HG03045 (cell line): ENCODE results near the gene PDE10A.

Experiments
- ATAC-seq: cut with Tn5 transposase; IDR thresholded peaks from one replicate; pipeline ENCODE4 v1.9.1; 2021; ENCODE audit warnings: mild to moderate bottlenecking, moderate library complexity; ENCODE audit not compliant: unreplicated experiment

PDE10A gene

GRCh38 chr6:165656581-165657324 lies 6.3 kb downstream of the PDE10A start:
- ATAC-seq, result no peak

- ATAC-seq, result no peak
These were observed 7.8 kb downstream of the PDE10A start for GRCh38 chr6:165655191-165655590.

DNA sequence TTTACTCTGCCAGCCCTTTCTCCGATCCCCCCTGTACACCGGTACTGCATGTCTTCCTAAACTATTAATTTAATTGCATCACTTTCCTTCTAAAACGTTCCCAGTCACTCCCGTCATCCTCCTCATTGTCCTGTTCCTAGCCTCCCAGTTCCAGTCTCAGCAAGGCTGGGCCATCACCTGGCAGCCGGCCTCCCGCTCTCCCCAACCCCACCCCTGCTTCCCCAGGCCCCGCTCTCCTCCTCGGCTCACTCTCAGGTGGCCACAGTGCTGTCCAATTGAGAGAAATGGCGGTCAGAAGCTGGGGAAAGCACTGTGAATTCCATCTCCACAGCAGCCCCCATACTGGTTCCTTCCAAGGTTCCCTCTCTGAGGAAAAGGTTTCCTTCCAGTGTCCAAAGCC lies 8.9 kb downstream of the PDE10A start:
- no peak for ATAC-seq

- ATAC-seq, result no peak
These were observed 9.4 kb downstream of the PDE10A start for GRCh38 chr6:165653607-165654006.

- no peak for ATAC-seq
These were observed 9.8 kb downstream of the PDE10A start for GRCh38 chr6:165653196-165653595.

DNA sequence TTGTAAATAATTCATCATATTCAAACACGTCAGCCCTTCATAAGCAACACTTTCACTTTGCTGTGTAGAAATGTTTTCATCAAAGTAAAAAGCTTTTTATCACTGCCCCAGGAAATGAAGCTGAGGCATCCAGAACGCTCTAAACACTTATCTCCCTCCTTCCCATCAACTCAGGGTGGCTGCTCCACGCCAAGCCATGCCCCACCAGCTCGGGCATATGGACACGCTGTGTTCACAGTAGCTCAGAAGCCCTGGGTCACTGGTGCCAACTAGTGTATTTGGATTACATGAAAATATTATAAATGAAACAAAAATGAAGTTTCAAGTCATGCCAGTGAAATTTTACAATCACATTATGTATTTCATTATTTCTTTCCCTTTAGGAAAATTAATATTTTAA lies 10.3 kb downstream of the PDE10A start:
- no peak for ATAC-seq

GRCh38 chr6:165649166-165650137 lies 13.6 kb downstream of the PDE10A start:
- ATAC-seq, result no peak

GRCh38 chr6:165647041-165647440 lies 16.0 kb downstream of the PDE10A start:
- ATAC-seq, result no peak

GRCh38 chr6:165645919-165646318 lies 17.1 kb downstream of the PDE10A start:
- ATAC-seq, result no peak

DNA sequence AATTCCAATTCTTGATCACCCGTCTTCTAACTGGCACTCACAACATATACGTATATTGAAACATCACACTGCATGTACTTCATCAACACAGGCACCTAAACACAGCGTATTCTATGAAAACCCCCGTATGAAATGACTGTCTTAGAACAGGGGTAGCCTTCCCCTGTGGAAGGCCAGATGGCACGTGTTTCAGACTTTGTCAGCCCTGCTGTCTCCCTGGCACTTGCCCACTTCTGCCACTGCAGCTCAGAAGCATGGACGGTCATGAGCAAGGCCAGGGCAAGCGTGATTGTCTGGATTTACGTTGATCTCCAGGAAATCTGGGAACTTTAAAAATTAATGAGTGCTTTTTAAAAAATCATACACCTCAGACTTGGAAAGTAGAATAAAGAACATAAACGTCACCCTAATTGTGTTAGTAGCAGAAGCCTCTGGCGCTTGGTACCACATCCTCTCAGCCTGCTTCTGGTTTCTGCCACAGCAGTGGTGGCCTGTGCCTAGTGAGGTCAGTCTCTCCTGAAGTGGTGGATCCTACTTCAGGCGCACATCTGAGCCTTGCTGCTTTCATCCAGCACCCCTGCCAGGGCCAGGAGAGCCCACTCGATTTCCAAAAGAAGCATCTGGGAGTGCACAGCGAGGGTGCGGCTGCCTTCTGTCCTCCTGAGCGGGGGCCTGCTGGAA lies 18.3 kb downstream of the PDE10A start:
- no peak for ATAC-seq

- ATAC-seq, result no peak
These were observed 20.0 kb downstream of the PDE10A start for GRCh38 chr6:165643015-165643414.

DNA sequence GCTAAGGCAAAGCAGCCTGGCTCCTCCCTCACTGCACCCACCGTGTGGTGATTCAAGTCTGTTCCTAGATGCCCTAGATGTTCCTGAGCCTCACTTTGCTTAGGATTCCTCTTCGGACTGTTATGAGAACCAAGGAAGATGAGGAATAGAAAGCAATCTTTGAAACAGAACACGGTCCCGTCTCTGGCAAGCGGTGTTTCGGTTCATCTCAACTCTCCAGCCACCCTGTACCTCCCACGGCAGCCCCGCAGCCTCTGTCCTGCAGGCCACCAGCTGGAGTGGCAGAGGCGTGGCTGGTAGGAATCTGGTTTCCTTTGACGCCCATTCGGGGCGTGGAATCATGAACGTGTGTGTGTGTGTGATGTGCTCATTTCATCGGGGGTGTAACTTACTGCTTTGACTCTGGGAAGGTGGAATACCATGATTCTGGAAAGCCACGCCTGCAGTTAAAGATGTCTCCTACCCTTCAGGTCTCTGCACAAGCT lies 21.3 kb downstream of the PDE10A start:
- ATAC-seq, result no peak

DNA sequence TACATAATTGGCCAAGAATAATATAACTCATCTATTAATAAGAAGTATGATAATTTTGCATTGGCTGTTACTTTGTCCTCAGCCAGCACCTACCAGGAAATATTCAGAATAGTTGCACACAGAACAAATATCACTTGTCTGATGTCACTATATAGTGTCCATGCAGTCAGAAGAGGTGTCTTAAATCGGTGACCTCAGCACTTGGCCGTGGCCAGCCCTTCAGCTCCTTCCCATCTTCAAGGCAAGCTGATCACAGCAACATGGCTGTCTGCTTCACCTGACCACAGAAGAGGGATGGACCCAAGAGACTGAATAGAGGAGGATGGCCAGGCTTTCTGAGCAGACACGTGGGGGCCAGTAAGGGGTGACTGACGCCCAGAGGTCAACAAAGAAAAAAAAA lies 22.2 kb downstream of the PDE10A start:
- no peak for ATAC-seq

DNA sequence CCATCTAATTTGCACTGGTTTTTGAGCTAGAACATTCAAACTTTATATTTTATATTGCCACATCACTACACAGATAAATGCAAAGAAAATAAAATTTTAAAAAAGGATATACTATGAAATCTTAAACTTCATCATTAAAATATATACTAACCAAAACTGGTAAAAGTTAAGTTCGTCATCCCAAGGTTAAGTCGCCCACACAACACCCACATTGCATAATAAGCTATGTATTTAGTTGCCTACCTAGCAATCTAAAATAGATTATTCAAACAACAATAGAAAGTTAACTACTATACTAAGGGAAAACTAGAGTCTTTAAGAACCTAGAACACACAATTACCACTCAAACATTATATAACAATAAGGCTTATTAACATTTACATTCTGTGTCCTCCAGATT lies 24.5 kb downstream of the PDE10A start:
- no peak for ATAC-seq

DNA sequence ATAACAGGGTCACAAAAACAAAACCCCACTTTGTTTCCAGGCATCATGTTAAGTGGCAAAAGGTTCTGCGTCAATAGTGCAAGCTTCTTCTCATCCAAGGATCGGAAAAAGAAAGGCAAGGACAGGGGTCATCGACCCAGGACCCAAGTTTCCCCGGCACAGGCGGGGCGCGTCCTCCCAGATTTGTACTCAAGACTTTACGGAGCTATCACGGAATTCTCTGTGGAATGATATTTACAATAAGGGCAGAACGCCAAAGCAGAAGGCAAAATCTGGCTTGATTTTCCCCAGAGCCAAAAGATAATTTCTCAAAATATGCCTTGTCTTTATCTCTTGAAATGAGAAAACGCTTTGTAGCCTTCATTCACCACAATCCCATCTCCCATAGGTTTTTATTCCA lies 25.5 kb downstream of the PDE10A start:
- ATAC-seq, result no peak

GRCh38 chr6:165636402-165637048 lies 26.5 kb downstream of the PDE10A start:
- ATAC-seq, result no peak

DNA sequence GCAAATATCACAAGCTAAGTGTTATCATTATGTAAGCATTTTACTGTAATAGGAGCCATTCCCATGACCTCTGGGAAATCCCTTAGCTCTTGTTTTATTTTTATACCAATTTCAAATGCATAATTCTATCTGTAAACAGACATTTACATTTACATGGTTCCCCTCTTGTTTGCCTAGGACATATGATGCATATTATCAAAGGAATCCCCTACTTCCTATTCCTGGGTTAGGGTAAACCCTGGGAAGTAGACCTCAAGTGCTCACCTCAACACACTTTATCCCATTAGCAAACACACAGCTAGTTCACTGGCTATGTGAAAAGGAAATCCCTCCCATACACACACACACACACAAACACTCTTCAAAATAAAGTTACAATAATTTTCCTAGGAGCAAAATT lies 27.1 kb downstream of the PDE10A start:
- ATAC-seq, result no peak

- ATAC-seq, result no peak
These were observed 28.8 kb downstream of the PDE10A start for GRCh38 chr6:165634101-165634880.

DNA sequence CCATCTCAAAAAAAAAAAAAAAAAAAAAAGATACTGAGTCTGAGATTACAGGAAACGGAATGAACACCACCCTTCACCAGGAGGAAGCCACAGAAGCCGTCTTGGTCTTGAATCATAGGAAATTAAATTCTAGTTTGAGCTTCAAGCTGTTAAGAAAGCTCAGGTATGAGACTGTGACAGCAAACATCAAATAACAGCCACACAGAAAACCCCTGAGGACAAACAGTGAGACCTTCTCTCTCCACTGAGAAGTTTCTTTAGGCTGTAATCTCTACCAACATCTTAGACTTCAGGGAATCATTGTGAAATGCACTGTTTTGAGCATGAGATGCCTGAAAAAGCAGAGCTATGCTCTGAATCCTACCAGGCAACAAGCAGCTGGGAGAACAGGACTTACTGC lies 30.8 kb downstream of the PDE10A start:
- no peak for ATAC-seq

DNA sequence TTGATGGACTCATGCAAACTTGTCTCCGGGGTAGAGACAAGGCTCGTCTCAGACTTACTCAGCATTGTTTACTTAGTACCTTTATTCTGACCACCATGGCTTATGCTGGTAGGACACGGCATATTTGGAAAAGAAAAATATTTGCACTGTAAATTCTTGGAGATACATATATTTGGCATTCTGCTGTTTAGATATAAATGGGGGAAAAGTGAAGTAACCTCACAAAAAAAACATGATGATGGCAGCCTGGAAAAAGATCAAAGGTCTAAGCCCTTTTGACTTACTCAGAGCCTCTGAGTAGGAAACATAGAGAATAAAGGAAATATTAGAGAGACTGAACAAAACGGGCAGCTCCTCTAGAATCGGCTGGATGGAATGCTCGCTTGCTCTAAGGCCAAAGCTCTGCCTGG lies 32.5 kb downstream of the PDE10A start:
- ATAC-seq, result no peak
